CD4-positive, CD25-positive, alpha-beta regulatory T cell (primary cell): ENCODE results near the gene MS4A13. TPM values are rescaled to one million over a fixed set of nuclear protein-coding genes. Genes with fewer than 3 reads are reported as not detected.

Experiments
- polyA plus RNA-seq, 4 donors: library from polyadenylated mRNA; unstranded; fragments of 300-500 nt; fragmentation: Illumina TruSeq; gene quantifications; one replicate each; pipeline ENCODE4 v1.2.3, GENCODE V29; 2021
- total RNA-seq: library from RNA; stranded (reverse); gene quantifications from one replicate; pipeline ENCODE4 v1.2.3, GENCODE V29; 2022

The MS4A13 gene
- total and polyA plus RNA-seq, 5 donors from 2014 or later: not detected

Other genes starting within 250 kb of the MS4A13 start
- gene MS4A4A, start 234.7 kb upstream of the MS4A13 start, total RNA-seq: not detected
- not detected for gene MS4A4A, start 234.7 kb upstream of the MS4A13 start, polyA plus RNA-seq
- gene MS4A6E, start 188.1 kb upstream of the MS4A13 start, total RNA-seq: not detected
- not detected for gene MS4A6E, start 188.1 kb upstream of the MS4A13 start, polyA plus RNA-seq
- gene MS4A7, start 136.9 kb upstream of the MS4A13 start, total RNA-seq: 0.86 TPM
- under 1 TPM in 2 of 4 donors, not detected in 2; 0.40 to 0.83 TPM for gene MS4A7, start 136.9 kb upstream of the MS4A13 start, polyA plus RNA-seq
- not detected for gene MS4A14, start 118.9 kb upstream of the MS4A13 start, total RNA-seq
- not detected for gene MS4A14, start 118.9 kb upstream of the MS4A13 start, polyA plus RNA-seq
- gene MS4A5, start 85.8 kb upstream of the MS4A13 start, total RNA-seq: not detected
- gene MS4A5, start 85.8 kb upstream of the MS4A13 start, polyA plus RNA-seq: not detected
- 0.79 TPM for gene MS4A1, start 59.5 kb upstream of the MS4A13 start, total RNA-seq
- 1 to 10 TPM in 3 of 4 donors, under 1 TPM in 1; 0.52 to 3.6 (median 1.3) TPM for gene MS4A1, start 59.5 kb upstream of the MS4A13 start, polyA plus RNA-seq
- not detected for gene MS4A12, start 22.6 kb upstream of the MS4A13 start, total RNA-seq
- not detected for gene MS4A12, start 22.6 kb upstream of the MS4A13 start, polyA plus RNA-seq
- gene MS4A8, start 184.2 kb downstream of the MS4A13 start, total RNA-seq: not detected
- not detected for gene MS4A8, start 184.2 kb downstream of the MS4A13 start, polyA plus RNA-seq
- not detected for gene MS4A18, start 209.3 kb downstream of the MS4A13 start, total RNA-seq
- gene MS4A18, start 209.3 kb downstream of the MS4A13 start, polyA plus RNA-seq: not detected
- gene MS4A15, start 241.5 kb downstream of the MS4A13 start, total RNA-seq: not detected
- not detected for gene MS4A15, start 241.5 kb downstream of the MS4A13 start, polyA plus RNA-seq